ENCODE measurements around the gene MIAT. TPM values are rescaled to one million over a fixed set of nuclear protein-coding genes. Genes with fewer than 3 reads are reported as not detected.

MIAT gene
- polyA plus RNA-seq, 4 donors = 0.27 to 1.3 (median 0.58) TPM; not detected in 1

DNA sequence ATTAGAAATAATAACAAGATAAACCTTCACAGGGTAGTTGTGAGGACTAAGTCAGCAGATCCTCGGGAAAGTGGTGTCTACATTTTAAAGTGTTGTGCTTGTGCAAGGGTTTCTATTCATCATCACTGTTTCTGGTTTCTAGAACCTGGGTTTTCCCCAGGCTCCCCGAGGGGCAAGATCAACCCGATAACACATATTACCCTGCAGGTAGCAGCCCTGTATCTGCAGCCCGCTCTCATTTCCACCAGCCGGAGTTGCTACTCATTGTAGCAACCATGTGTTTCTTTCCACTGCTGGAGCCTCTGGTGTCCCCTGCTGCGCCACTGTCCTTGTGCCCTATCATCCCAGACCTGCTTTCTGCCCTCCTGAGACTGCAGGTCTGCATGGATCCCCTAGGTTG, 67.0 kb downstream of the MIAT start:
- Histone ChIP-seq H3K27me3 (ENCODE audit: control insufficient read depth in 3 of 3, insufficient read depth in 3 of 3, low read length in 3 of 3) (no peaks in the 10 kb centered on the region), H3K9me3 (ENCODE audit: control insufficient read depth in 2 of 2, insufficient read depth in 1 of 2, low read depth in 1 of 2, low read length in 1 of 2) (peaks cover 0 to 5% of the 10 kb centered on the region in 2 donors), H3K4me3 (ENCODE audit: low read depth in 1 of 3, low read length in 3 of 3) (no peak overlapping the region), H3K27ac (ENCODE audit: low read depth in 1 of 3, low read length in 2 of 3) (no peak overlapping the region), H3K4me1 (ENCODE audit: control insufficient read depth in 3 of 3, insufficient read depth in 2 of 3, low read depth in 1 of 3, low read length in 2 of 3) (no peaks in the 10 kb centered on the region), H3K36me3 (ENCODE audit: control insufficient read depth in 3 of 3, insufficient read depth in 2 of 3, low read depth in 1 of 3, low read length in 3 of 3) (peaks cover 0 to 20% (median 6%) of the 10 kb centered on the region in 3 donors)
- FAIRE-seq (no peak), DNase-seq (no peak)
- WGBS, 3 donors = 88 to 94% (median 90%) methylated on average over 6 of the region's 6 CpGs

DNA sequence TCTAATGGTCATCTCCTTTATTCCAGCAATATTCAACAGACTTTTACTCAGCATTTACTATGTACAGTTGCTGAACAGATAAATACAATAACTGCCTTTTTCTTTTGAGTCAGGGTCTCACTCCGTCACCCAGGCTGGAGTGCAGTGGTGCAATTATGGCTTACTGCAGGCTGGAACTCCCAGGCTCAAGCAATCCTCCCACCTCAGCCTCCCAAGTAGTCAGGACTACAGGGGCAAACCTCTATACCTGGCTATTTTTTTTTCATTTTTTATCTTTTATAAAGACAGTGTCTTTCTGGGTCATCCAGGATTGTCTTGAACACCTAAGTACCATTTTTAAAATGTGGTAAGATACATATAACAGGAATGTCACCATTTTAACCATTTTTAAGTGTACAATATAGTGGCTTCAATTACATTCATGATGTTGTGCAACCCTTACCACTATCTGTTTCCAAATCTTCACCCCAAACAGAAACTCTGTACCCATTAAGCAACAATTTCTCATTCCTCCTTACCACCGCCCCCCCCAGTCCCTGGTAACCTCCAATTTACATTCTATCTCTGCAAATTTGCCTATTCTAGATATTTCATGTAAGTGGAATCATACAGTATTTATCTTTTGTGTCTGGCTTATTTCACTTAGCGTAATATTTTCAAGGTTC, 67.8 kb downstream of the MIAT start:
- H3K4me1 ChIP-seq (ENCODE audit: control insufficient read depth in 3 of 3, insufficient read depth in 2 of 3, low read depth in 1 of 3, low read length in 2 of 3) = no peaks in the 10 kb centered on the region
- no peak overlapping the region for H3K4me3 ChIP-seq (ENCODE audit: low read depth in 1 of 3, low read length in 3 of 3)
- WGBS, 3 donors = 92 to 99% (median 95%) methylated on average over 3 of the region's 3 CpGs
- FAIRE-seq (no peak), DNase-seq (no peak)
- H3K36me3 ChIP-seq (ENCODE audit: control insufficient read depth in 3 of 3, insufficient read depth in 2 of 3, low read depth in 1 of 3, low read length in 3 of 3) = peaks cover 0 to 16% (median 3%) of the 10 kb centered on the region in 3 donors
- no peaks in the 10 kb centered on the region for H3K27me3 ChIP-seq (ENCODE audit: control insufficient read depth in 3 of 3, insufficient read depth in 3 of 3, low read length in 3 of 3)
- H3K27ac ChIP-seq (ENCODE audit: low read depth in 1 of 3, low read length in 2 of 3) = no peak overlapping the region
- peaks cover 0 to 5% of the 10 kb centered on the region in 2 donors for H3K9me3 ChIP-seq (ENCODE audit: control insufficient read depth in 2 of 2, insufficient read depth in 1 of 2, low read depth in 1 of 2, low read length in 1 of 2)

Other genes with a start within 250 kb of the MIAT start
- 1 to 10 TPM in 1 of 4 donors, under 1 TPM in 3; 0.45 to 1.8 (median 0.65) TPM for gene ASPHD2, start 228.3 kb upstream of the MIAT start, polyA plus RNA-seq
- gene HPS4, start 173.8 kb upstream of the MIAT start, polyA plus RNA-seq = 10 to 100 TPM in 3 of 4 donors, 1 to 10 TPM in 1; 9.8 to 49.2 (median 14.3) TPM
- gene SRRD, start 173.7 kb upstream of the MIAT start, polyA plus RNA-seq = 10 to 100 TPM in 2 of 4 donors, 1 to 10 TPM in 2; 9.2 to 18.0 (median 13.5) TPM
- gene TFIP11, start 145.1 kb upstream of the MIAT start, polyA plus RNA-seq = 10 to 100 TPM; 14.5 to 33.0 (median 32.5) TPM
- gene TPST2, start 67.5 kb upstream of the MIAT start, polyA plus RNA-seq = 10 to 100 TPM in 2 of 4 donors, 1 to 10 TPM in 2; 6.3 to 29.2 (median 16.6) TPM
- gene CRYBB1, start 39.6 kb upstream of the MIAT start, polyA plus RNA-seq = under 1 TPM in 2 of 4 donors, not detected in 2; 0.25 to 0.75 TPM
- gene CRYBA4, start 35.6 kb upstream of the MIAT start, polyA plus RNA-seq = under 1 TPM in 2 of 4 donors, not detected in 2; 0.06 to 0.10 TPM

Measured in small intestine (tissue), 7 donors.